D721Med (cell line): ENCODE results near the gene ONECUT3.

Experiments
- DNase-seq: peaks from one replicate; pipeline ENCODE4 v3.0.0; 2011; ENCODE audit warnings: low spot score; ENCODE audit not compliant: insufficient read length
- FAIRE-seq: peaks from 2 replicates; lab custom pipeline; 2011; peaks lifted over from hg19 to GRCh38; lab: Jason Lieb, UNC
- CTCF ChIP-seq: IDR thresholded peaks from 2 replicates; pipeline ENCODE4 v1.5.1; 2012; ENCODE audit warnings: mild to moderate bottlenecking, control low read depth; ENCODE audit not compliant: insufficient read depth; ENCODE audit errors: missing control alignments

The ONECUT3 gene

GRCh38 chr19:1752009-1752756 lies 1.1 kb upstream of the ONECUT3 start:
- FAIRE-seq (no peak), DNase-seq (no peak)
- no peak for TF ChIP-seq CTCF

GRCh38 chr19:1754018-1754635 lies 821 bp downstream of the ONECUT3 start:
- no peak for TF ChIP-seq CTCF
- DNase-seq (no peak), FAIRE-seq (no peak)

GRCh38 chr19:1754636-1755466 lies 1.5 kb downstream of the ONECUT3 start:
- no peak for FAIRE-seq
- no peak for TF ChIP-seq CTCF
- DNase-seq: no peak

- TF ChIP-seq CTCF: no peak
- FAIRE-seq (no peak), DNase-seq (no peak)
Observed at GRCh38 chr19:1755467-1756171, 2.3 kb downstream of the ONECUT3 start.

- FAIRE-seq (no peak), DNase-seq (no peak)
- TF ChIP-seq CTCF: no peak
Observed at GRCh38 chr19:1756264-1756663, 3.0 kb downstream of the ONECUT3 start.

- no peak for TF ChIP-seq CTCF
- no peak for DNase-seq
Observed at GRCh38 chr19:1756705-1757465, 3.6 kb downstream of the ONECUT3 start.

More at GRCh38 chr19:1756705-1757465, 3.6 kb downstream of the ONECUT3 start:
- FAIRE-seq: no peak
